SK-N-SH treated with all-trans-retinoic acid at 6 μM for 48 hours (cell line): ENCODE measurements around the gene CHN1.

ENCODE experiments used
- CSDC2 ChIP-seq: fragments of 250-450 bp; sonication (Bioruptor Pico); IDR thresholded peaks from 2 replicates; pipeline ENCODE4 v1.5.0; 2020; ENCODE audit warnings: mild to moderate bottlenecking, moderate library complexity
- ISL1 ChIP-seq: fragments of 250-450 bp; sonication (Bioruptor Pico); IDR thresholded peaks from 2 replicates; pipeline ENCODE4 v2.1.2; 2022; ENCODE audit warnings: mild to moderate bottlenecking, moderate library complexity

DNA sequence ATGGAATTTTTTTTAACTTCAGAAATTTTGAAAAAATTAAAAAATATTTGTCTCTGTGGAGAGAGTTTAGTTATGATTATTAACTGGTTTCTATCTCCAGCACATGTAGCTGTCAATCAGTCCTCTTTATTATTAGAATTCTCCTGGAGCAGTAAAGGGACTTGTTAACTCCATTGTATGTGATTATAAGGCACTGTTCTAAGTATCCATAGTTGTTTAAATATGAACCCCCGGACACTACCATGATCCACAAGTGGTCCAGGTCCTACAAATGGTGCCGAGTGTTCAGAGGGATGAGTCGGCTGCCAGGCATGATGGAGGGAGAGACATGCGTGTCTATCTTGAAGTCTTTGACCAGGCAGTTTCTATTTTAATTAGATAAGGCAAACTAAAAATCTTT lies 241.4 kb downstream of the CHN1 start:
- no peak for TF ChIP-seq ISL1 (CRISPR knock-in tag)
- TF ChIP-seq CSDC2 (CRISPR knock-in tag): no peak
